Central memory CD8-positive, alpha-beta T cell (primary cell): ENCODE results near the gene LMBRD1.
"Not testable (repeated sequence)": the region's sequence is repeated elsewhere in the genome, so short reads cannot be mapped to it uniquely, and the experiment has no call there.

Experiments used
- ATAC-seq: fragments of 150-1000 bp; cut with Tn5 transposase; replicated peaks from 2 replicates; pipeline ENCODE4 v1.10.0; 2022; ENCODE audit warnings: mild to moderate bottlenecking, moderate FRiP score, moderate number of reproducible peaks; ENCODE audit not compliant: poor library complexity, severe bottlenecking; ENCODE audit errors: extremely low read depth
- DNase-seq, 2 donors: peaks; one replicate each; pipeline ENCODE4 v3.0.0; 2021; ENCODE audit warnings: low spot score in 2 of 2
- H3K27ac Mint-ChIP-seq: one replicate; pipeline ENCODE4 v1.8.0; 2022; ENCODE audit warnings: low read depth, mild to moderate bottlenecking, moderate library complexity, mixed read lengths
- H3K27me3 Mint-ChIP-seq: one replicate; pipeline ENCODE4 v1.8.0; 2022; ENCODE audit warnings: mixed read lengths
- H3K36me3 Mint-ChIP-seq: one replicate; pipeline ENCODE4 v1.8.0; 2022; ENCODE audit warnings: mild to moderate bottlenecking, moderate library complexity, mixed read lengths; ENCODE audit not compliant: insufficient read depth
- H3K4me1 Mint-ChIP-seq: one replicate; pipeline ENCODE4 v1.8.0; 2022; ENCODE audit warnings: mixed read lengths
- H3K4me3 Mint-ChIP-seq: one replicate; pipeline ENCODE4 v1.8.0; 2022; ENCODE audit warnings: mild to moderate bottlenecking, moderate library complexity, mixed read lengths
- H3K9me3 Mint-ChIP-seq: one replicate; pipeline ENCODE4 v1.8.0; 2022; ENCODE audit warnings: mixed read lengths

Gene LMBRD1

GRCh38 chr6:69796642-69797390, at the start of gene LMBRD1:
Gene LMBRD1, minus strand, starts transcription at chr6:69797010. Its CDS starts 129 bp downstream, at chr6:69796881.
- Mint-ChIP-seq H3K9me3 (no peaks in the 10 kb centered on the region), H3K27me3 (no peaks in the 10 kb centered on the region), H3K4me3 (peak within 1 kb of the TSS; percentile 91), H3K36me3 (peaks cover 13% of the 10 kb centered on the region), H3K4me1 (peaks cover 41% of the 10 kb centered on the region), H3K27ac (peak within 1 kb of the TSS; percentile 97)
- DNase-seq = peak; percentile 99 to 100
- peak; percentile 86 for ATAC-seq

- Mint-ChIP-seq H3K4me3 (no peak overlapping the region), H3K27ac (no peak overlapping the region), H3K36me3 (no peaks in the 10 kb centered on the region), H3K4me1 (no peaks in the 10 kb centered on the region), H3K27me3 (peaks cover 60% of the 10 kb centered on the region), H3K9me3 (no peaks in the 10 kb centered on the region)
- ATAC-seq (no peak), DNase-seq (no peak)
Measured at GRCh38 chr6:69846312-69846711, 49.5 kb upstream of the LMBRD1 start.

GRCh38 chr6:69843189-69843588, 46.4 kb upstream of the LMBRD1 start:
- ATAC-seq (no peak), DNase-seq (no peak)
- no peaks in the 10 kb centered on the region for H3K36me3 Mint-ChIP-seq
- H3K27me3 Mint-ChIP-seq = peaks cover 79% of the 10 kb centered on the region
- no peaks in the 10 kb centered on the region for H3K9me3 Mint-ChIP-seq
- H3K27ac Mint-ChIP-seq = no peak overlapping the region
- H3K4me3 Mint-ChIP-seq = no peak overlapping the region
- H3K4me1 Mint-ChIP-seq = no peaks in the 10 kb centered on the region

- Mint-ChIP-seq H3K27me3 (peaks cover 77% of the 10 kb centered on the region), H3K36me3 (no peaks in the 10 kb centered on the region), H3K27ac (no peak overlapping the region), H3K4me3 (no peak overlapping the region), H3K4me1 (no peaks in the 10 kb centered on the region), H3K9me3 (no peaks in the 10 kb centered on the region)
- DNase-seq (no peak), ATAC-seq (no peak)
Measured at GRCh38 chr6:69841862-69842261, 45.1 kb upstream of the LMBRD1 start.

GRCh38 chr6:69835414-69836179, 38.8 kb upstream of the LMBRD1 start:
- Mint-ChIP-seq H3K27ac (no peak overlapping the region), H3K9me3 (no peaks in the 10 kb centered on the region), H3K27me3 (peaks cover 47% of the 10 kb centered on the region), H3K4me1 (peaks cover 5% of the 10 kb centered on the region), H3K36me3 (no peaks in the 10 kb centered on the region), H3K4me3 (no peak overlapping the region)
- ATAC-seq (peak; percentile 56), DNase-seq (no peak)

- ATAC-seq (no peak), DNase-seq (no peak)
- Mint-ChIP-seq H3K9me3 (no peaks in the 10 kb centered on the region), H3K4me3 (no peak overlapping the region), H3K27me3 (peaks cover 18% of the 10 kb centered on the region), H3K4me1 (peaks cover 5% of the 10 kb centered on the region), H3K27ac (no peak overlapping the region), H3K36me3 (no peaks in the 10 kb centered on the region)
Measured at GRCh38 chr6:69832558-69832957, 35.7 kb upstream of the LMBRD1 start.

- no peak for ATAC-seq
- no peaks in the 10 kb centered on the region for H3K36me3 Mint-ChIP-seq
- H3K27me3 Mint-ChIP-seq = no peaks in the 10 kb centered on the region
Measured at GRCh38 chr6:69827276-69827893, 30.6 kb upstream of the LMBRD1 start.

GRCh38 chr6:69825904-69826303, 29.1 kb upstream of the LMBRD1 start:
- DNase-seq = no peak
- no peak overlapping the region for H3K4me3 Mint-ChIP-seq
- H3K27ac Mint-ChIP-seq = no peak overlapping the region
- H3K27me3 Mint-ChIP-seq = no peaks in the 10 kb centered on the region
- no peaks in the 10 kb centered on the region for H3K9me3 Mint-ChIP-seq
- no peak for ATAC-seq
- H3K4me1 Mint-ChIP-seq = no peaks in the 10 kb centered on the region
- H3K36me3 Mint-ChIP-seq = no peaks in the 10 kb centered on the region

More at GRCh38 chr6:69827276-69827893, 30.6 kb upstream of the LMBRD1 start:
- Mint-ChIP-seq H3K4me1 (no peaks in the 10 kb centered on the region), H3K4me3 (no peak overlapping the region), H3K27ac (no peak overlapping the region), H3K9me3 (no peaks in the 10 kb centered on the region)
- DNase-seq = no peak

GRCh38 chr6:69824355-69824754, 27.5 kb upstream of the LMBRD1 start:
- H3K9me3 Mint-ChIP-seq, DNase-seq, ATAC-seq, H3K36me3 Mint-ChIP-seq, H3K27ac Mint-ChIP-seq, H3K27me3 Mint-ChIP-seq, H3K4me3 Mint-ChIP-seq, H3K4me1 Mint-ChIP-seq: not testable (repeated sequence)

GRCh38 chr6:69820438-69820837, 23.6 kb upstream of the LMBRD1 start:
- DNase-seq (no peak), ATAC-seq (no peak)
- Mint-ChIP-seq H3K4me3 (no peak overlapping the region), H3K4me1 (peaks cover 15% of the 10 kb centered on the region), H3K27ac (no peak overlapping the region), H3K27me3 (no peaks in the 10 kb centered on the region), H3K9me3 (no peaks in the 10 kb centered on the region), H3K36me3 (peaks cover 4% of the 10 kb centered on the region)

- Mint-ChIP-seq H3K27ac (no peak overlapping the region), H3K9me3 (no peaks in the 10 kb centered on the region), H3K4me1 (peaks cover 19% of the 10 kb centered on the region), H3K27me3 (no peaks in the 10 kb centered on the region), H3K36me3 (peaks cover 4% of the 10 kb centered on the region), H3K4me3 (no peak overlapping the region)
- DNase-seq = no peak
- ATAC-seq = no peak
Measured at GRCh38 chr6:69820018-69820417, 23.2 kb upstream of the LMBRD1 start.

- DNase-seq = no peak
- H3K36me3 Mint-ChIP-seq = peaks cover 4% of the 10 kb centered on the region
- H3K27ac Mint-ChIP-seq = no peak overlapping the region
- peaks cover 22% of the 10 kb centered on the region for H3K4me1 Mint-ChIP-seq
- no peaks in the 10 kb centered on the region for H3K27me3 Mint-ChIP-seq
- no peak overlapping the region for H3K4me3 Mint-ChIP-seq
- no peaks in the 10 kb centered on the region for H3K9me3 Mint-ChIP-seq
- no peak for ATAC-seq
Measured at GRCh38 chr6:69819138-69819537, 22.3 kb upstream of the LMBRD1 start.
